Endothelial cell of umbilical vein (primary cell): Measurements from ENCODE around the gene SULT1C4. TPM values are rescaled to one million over a fixed set of nuclear protein-coding genes. Genes with fewer than 3 reads are reported as not detected.

Source experiments
- BruUV-seq: library from RNA; stranded (reverse); fragments of 400-500 nt; replicated peaks from 2 replicates; lab custom pipeline; 2021; lab: Mats Ljungman, UMichigan
- CTCF ChIA-PET: fragments of 300-600, 350-600 bp; sonication (Branson Sonifier 250); formaldehyde crosslinking; loops from one replicate; lab custom pipeline; 2021; ENCODE audit warnings: antibody characterized with exemption, inconsistent platforms; lab: Charles Lee
- POLR2A ChIA-PET: fragments of 300-600, 350-600 bp; sonication (Branson Sonifier 250); formaldehyde crosslinking; loops from one replicate; lab custom pipeline; 2021; ENCODE audit warnings: antibody characterized with exemption, inconsistent platforms; lab: Charles Lee
- DNase-seq: peaks from one replicate; pipeline ENCODE4 v3.0.0-alpha.2; 2011; ENCODE audit warnings: low read depth, low spot score
- FAIRE-seq: peaks from 2 replicates; lab custom pipeline; 2011; peaks lifted over from hg19 to GRCh38; lab: Jason Lieb, UNC
- H2AFZ ChIP-seq: 2 replicates; pipeline ENCODE4 v1.6.0; 2012; ENCODE audit warnings: low read depth, low read length, control low read depth, inconsistent platforms
- H3K27ac ChIP-seq: 2 replicates; pipeline ENCODE4 v1.5.1; 2011; ENCODE audit warnings: low read depth, mild to moderate bottlenecking, control low read depth, low read length, moderate library complexity; ENCODE audit not compliant: insufficient read depth
- H3K27me3 ChIP-seq, 2 experiments: 2 replicates each; pipeline versions ENCODE4 v1.6.0 to v1.6.1; 2011; ENCODE audit warnings: low read length in 2 of 2, mixed read lengths in 1 of 2; ENCODE audit not compliant: control insufficient read depth in 2 of 2, insufficient read depth in 2 of 2
- H3K36me3 ChIP-seq, 2 experiments: 2 replicates in 1 of 2; 3 replicates in 1 of 2; pipeline ENCODE4 v1.5.1; 2011; ENCODE audit warnings: low read length in 2 of 2, mild to moderate bottlenecking in 1 of 2, moderate library complexity in 1 of 2; ENCODE audit not compliant: control insufficient read depth in 2 of 2, insufficient read depth in 2 of 2; ENCODE audit errors: extremely low read depth in 1 of 2
- H3K4me1 ChIP-seq: 3 replicates; pipeline ENCODE4 v1.5.1; 2011; ENCODE audit warnings: mild to moderate bottlenecking, low read length; ENCODE audit not compliant: control insufficient read depth, insufficient read depth; ENCODE audit errors: extremely low read depth
- H3K4me2 ChIP-seq: 2 replicates; pipeline ENCODE4 v1.6.1; 2011; ENCODE audit warnings: low read length, control low read depth, mixed read lengths; ENCODE audit not compliant: insufficient read depth
- H3K4me3 ChIP-seq, 3 experiments: fragments of 200-600 bp in 1 of 3; sonication (generic), shearing (Covaris generic) in 1 of 3; replicated peaks in 1 of 3; 2 replicates each; pipeline ENCODE4 v1.5.1; 2011 to 2016; ENCODE audit warnings: control low read depth in 3 of 3, low read length in 3 of 3, mild to moderate bottlenecking in 2 of 3, inconsistent platforms in 1 of 3, low read depth in 1 of 3, moderate library complexity in 1 of 3; ENCODE audit not compliant: insufficient read depth in 1 of 3
- H3K79me2 ChIP-seq: 2 replicates; pipeline ENCODE4 v1.6.0; 2012; ENCODE audit warnings: low read length, inconsistent platforms; ENCODE audit not compliant: control insufficient read depth, insufficient read depth
- H3K9ac ChIP-seq: replicated peaks from 2 replicates; pipeline ENCODE3; 2011; ENCODE audit warnings: low read length, control low read depth; ENCODE audit not compliant: insufficient read depth; ENCODE audit errors: extremely low read depth
- H3K9me1 ChIP-seq: replicated peaks from 3 replicates; pipeline ENCODE4 v1.6.0; 2011; ENCODE audit warnings: mild to moderate bottlenecking, low read length; ENCODE audit not compliant: control insufficient read depth, insufficient read depth; ENCODE audit errors: extremely low read depth
- H3K9me3 ChIP-seq: replicated peaks from 2 replicates; pipeline ENCODE4 v1.5.1; 2012; ENCODE audit warnings: low read length, inconsistent platforms; ENCODE audit not compliant: control insufficient read depth, insufficient read depth
- H4K20me1 ChIP-seq: replicated peaks from 2 replicates; pipeline ENCODE3; 2011; ENCODE audit warnings: mild to moderate bottlenecking, low read length; ENCODE audit not compliant: control insufficient read depth, insufficient read depth; ENCODE audit errors: extremely low read depth
- CTCF ChIP-seq, 2 donors: IDR thresholded peaks; 1 replicate in 1 of 2; 2 replicates in 1 of 2; pipeline ENCODE4 v1.5.1; 2011; ENCODE audit warnings: low read length in 2 of 2, mild to moderate bottlenecking in 2 of 2, moderate library complexity in 2 of 2, control low read depth in 1 of 2, inconsistent platforms in 1 of 2, low read depth in 1 of 2; ENCODE audit not compliant: insufficient read depth in 1 of 2; ENCODE audit errors: extremely low read depth in 1 of 2
- EZH2 ChIP-seq: IDR thresholded peaks from 2 replicates; pipeline ENCODE4 v1.6.1; 2012; ENCODE audit warnings: borderline replicate concordance, low read depth, mild to moderate bottlenecking, moderate library complexity, low read length, inconsistent platforms; ENCODE audit not compliant: severe bottlenecking
- FOS ChIP-seq: IDR thresholded peaks from 2 replicates; pipeline ENCODE4 v1.6.1; 2011; ENCODE audit warnings: mild to moderate bottlenecking, low read length, moderate library complexity, borderline replicate concordance; ENCODE audit not compliant: insufficient read depth
- GATA2 ChIP-seq: IDR thresholded peaks from 2 replicates; pipeline ENCODE4 v1.7.0; 2011; ENCODE audit warnings: low read depth, mild to moderate bottlenecking, moderate library complexity, mixed read lengths, low read length; ENCODE audit not compliant: insufficient read length, insufficient read depth
- JUN ChIP-seq: IDR thresholded peaks from 2 replicates; pipeline ENCODE4 v1.6.1; 2011; ENCODE audit warnings: borderline replicate concordance, low read depth; ENCODE audit not compliant: insufficient read length, insufficient read depth
- MAX ChIP-seq: IDR thresholded peaks from 2 replicates; pipeline ENCODE4 v1.6.1; 2011; ENCODE audit not compliant: insufficient read depth, insufficient read length
- MYC ChIP-seq: IDR thresholded peaks from one replicate; pipeline ENCODE4 v1.6.1; 2011; ENCODE audit warnings: mild to moderate bottlenecking, low read depth, low read length
- POLR2A ChIP-seq: IDR thresholded peaks from 2 replicates; pipeline ENCODE4 v1.6.1; 2012; ENCODE audit warnings: low read depth, mild to moderate bottlenecking, control low read depth, low read length
- POLR2AphosphoS5 ChIP-seq: IDR thresholded peaks from 2 replicates; pipeline ENCODE4 v1.6.1; 2012; ENCODE audit warnings: low read depth, mild to moderate bottlenecking, control low read depth, low read length, moderate library complexity; ENCODE audit not compliant: insufficient read depth
- dilution Hi-C: fragments of 300-500 bp; cut with MboI; formaldehyde crosslinking; loops from one replicate; pipeline ENCODE4 v1.15.0; 2019; ENCODE audit warnings: low sequenced_read_pairs; ENCODE audit not compliant: extremely low pct_ligation_motif_present
- intact Hi-C: fragments of 100-400 bp; cut with micrococcal nuclease; formaldehyde crosslinking; loops from one replicate; pipeline ENCODE4 v1.10.0; 2022
- polyA plus RNA-seq, 4 experiments: library from polyadenylated mRNA; depleted of rRNA in 3 of 4; stranded (reverse) in 3 of 4; unstranded in 1 of 4; fragments of >200 nt; gene quantifications; 2 replicates each; pipeline versions ENCODE4 v1.2.1 to v1.2.3, GENCODE V29; 2011 to 2012; ENCODE audit warnings: missing spikeins in 1 of 4
- total RNA-seq: library from RNA; stranded (reverse); gene quantifications from 2 replicates; pipeline ENCODE4 v1.2.3, GENCODE V29; 2021

SULT1C4 gene
- total and polyA plus RNA-seq, 2 donors (not counting 3 experiments of a cell fraction or from before 2014, with no cell fraction given) = 17.2 to 29.3 TPM

GRCh38 chr2:108351889-108352288 lies 25.9 kb upstream of the SULT1C4 start:
- DNase-seq = no peak
- CTCF ChIA-PET = interaction anchor here (1.5 kb wide), 1 partner anchor 285 kb away, joined by 5 read pairs; no protein-coding TSS in a partner anchor

More at GRCh38 chr2:108351889-108352288, 25.9 kb upstream of the SULT1C4 start:
- POLR2A ChIA-PET = no interaction called here
- Histone ChIP-seq H3K36me3 (no peaks in the 10 kb centered on the region), H3K27me3 (peaks cover 15 to 23% of the 10 kb centered on the region in 2 experiments), H3K79me2 (no peaks in the 10 kb centered on the region), H3K27ac (no peak overlapping the region), H3K4me2 (no peak overlapping the region), H3K9me3 (no peaks in the 10 kb centered on the region), H2AFZ (no peak overlapping the region), H3K4me1 (no peaks in the 10 kb centered on the region), H3K9me1 (no peaks in the 10 kb centered on the region), H3K4me3 (no peak overlapping the region), H3K9ac (no peak overlapping the region), H4K20me1 (no peaks in the 10 kb centered on the region)
- no TSS peak for BruUV-seq
- TF ChIP-seq POLR2AphosphoS5 (no peak), FOS (no peak), GATA2 (no peak), EZH2 (no peak), JUN (no peak), POLR2A (no peak), MAX (no peak), CTCF (IDR thresholded peaks at IDR 0.05; ENCODE audit: extremely low read depth in 1 of 2, insufficient read depth in 1 of 2, low read depth in 1 of 2, low read length in 2 of 2) (no peak), MYC (no peak)
- dilution Hi-C loops = no loop called here
- intact Hi-C loops = loop anchor here (2.0 kb wide), 1 partner anchor 97 kb away; the partner anchor contains the start of gene GCC2
- FAIRE-seq = no peak
